ENCODE measurements around the gene PDILT. TPM values are rescaled to one million over a fixed set of nuclear protein-coding genes. Genes with fewer than 3 reads are reported as not detected.
"Not testable (repeated sequence)": the region's sequence is repeated elsewhere in the genome, so short reads cannot be mapped to it uniquely, and the experiment has no call there.

PDILT gene
- total RNA-seq, 4 donors from 2014 or later: not detected

- H3K36me3 ChIP-seq: no peaks in the 10 kb centered on the region
- H3K27me3 ChIP-seq: no peaks in the 10 kb centered on the region
- H3K9me3 ChIP-seq: no peaks in the 10 kb centered on the region
- intact Hi-C loops (cut with DNase I; ENCODE audit: low total_unique reads): no loop called here
- H3K4me3 ChIP-seq: no peak overlapping the region
- no peak for TF ChIP-seq CTCF (IDR thresholded peaks at IDR 0.05)
- no peak overlapping the region for H3K27ac ChIP-seq
- DNase-seq: no peak
- no peaks in the 10 kb centered on the region for H3K4me1 ChIP-seq
Observed at GRCh38 chr16:20313741-20314140, 90.8 kb downstream of the PDILT start.

GRCh38 chr16:20312536-20313095, 91.9 kb downstream of the PDILT start:
- H3K4me1 ChIP-seq, H3K4me3 ChIP-seq: not testable (repeated sequence)

GRCh38 chr16:20311548-20311947, 93.0 kb downstream of the PDILT start:
- Histone ChIP-seq H3K27ac (no peak overlapping the region), H3K4me3 (no peak overlapping the region), H3K9me3 (no peaks in the 10 kb centered on the region), H3K4me1 (no peaks in the 10 kb centered on the region), H3K36me3 (no peaks in the 10 kb centered on the region), H3K27me3 (no peaks in the 10 kb centered on the region)
- TF ChIP-seq POLR2A (IDR thresholded peaks at IDR 0.05) (no peak), CTCF (IDR thresholded peaks at IDR 0.05) (no peak)
- no peak for DNase-seq
- intact Hi-C loops (cut with DNase I; ENCODE audit: low total_unique reads): no loop called here

More at GRCh38 chr16:20312536-20313095, 91.9 kb downstream of the PDILT start:
- H3K27me3 ChIP-seq; intact Hi-C loops (cut with DNase I; ENCODE audit: low total_unique reads); H3K36me3 ChIP-seq; DNase-seq; H3K9me3 ChIP-seq; H3K27ac ChIP-seq: not testable (repeated sequence)

- TF ChIP-seq CTCF (IDR thresholded peaks at IDR 0.05) (no peak), POLR2A (IDR thresholded peaks at IDR 0.05) (no peak)
- Histone ChIP-seq H3K4me1 (no peaks in the 10 kb centered on the region), H3K4me3 (no peak overlapping the region), H3K27ac (no peak overlapping the region), H3K36me3 (no peaks in the 10 kb centered on the region), H3K27me3 (no peaks in the 10 kb centered on the region), H3K9me3 (no peaks in the 10 kb centered on the region)
- intact Hi-C loops (cut with DNase I; ENCODE audit: low total_unique reads): no loop called here
- DNase-seq: no peak
Observed at GRCh38 chr16:20310421-20311395, 93.8 kb downstream of the PDILT start.

- TF ChIP-seq CTCF (IDR thresholded peaks at IDR 0.05) (no peak), POLR2A (IDR thresholded peaks at IDR 0.05) (no peak)
- DNase-seq: no peak
- Histone ChIP-seq H3K4me3 (no peak overlapping the region), H3K27me3 (no peaks in the 10 kb centered on the region), H3K36me3 (no peaks in the 10 kb centered on the region), H3K27ac (no peak overlapping the region), H3K4me1 (no peaks in the 10 kb centered on the region), H3K9me3 (no peaks in the 10 kb centered on the region)
- intact Hi-C loops (cut with DNase I; ENCODE audit: low total_unique reads): no loop called here
Observed at GRCh38 chr16:20309786-20310185, 94.8 kb downstream of the PDILT start.

Other genes starting within 250 kb of the PDILT start
- gene GP2, start 77.2 kb downstream of the PDILT start, total RNA-seq: not detected
- not detected for gene UMOD, start 52.0 kb downstream of the PDILT start, total RNA-seq
- 1 to 10 TPM in 1 of 4 donors, under 1 TPM in 1, not detected in 2; 0.51 to 2.0 TPM for gene ACSM5, start 4.8 kb upstream of the PDILT start, total RNA-seq
- gene ACSM2A, start 46.8 kb upstream of the PDILT start, total RNA-seq: not detected
- 1 to 10 TPM in 1 of 4 donors, not detected in 3; 1.3 TPM for gene ACSM2B, start 171.6 kb upstream of the PDILT start, total RNA-seq

Data from uterus (tissue), 4 donors.